GM12892 (cell line): Measurements from ENCODE around the gene KLHDC8A.
A peak's percentile ranks its signal among the peaks of the same experiment; 100 is the strongest.

Experiments used
- DNase-seq: peaks from one replicate; pipeline ENCODE4 v3.0.0; 2011; ENCODE audit not compliant: insufficient read length
- FAIRE-seq: peaks from 2 replicates; lab custom pipeline; 2011; peaks lifted over from hg19 to GRCh38; lab: Jason Lieb, UNC
- POLR2A ChIP-seq: IDR thresholded peaks from 2 replicates; pipeline ENCODE4 v1.6.1; 2011; ENCODE audit warnings: low read depth, low read length, control low read depth
- POLR2AphosphoS5 ChIP-seq: IDR thresholded peaks from 2 replicates; pipeline ENCODE4 v1.6.1; 2011; ENCODE audit warnings: low read depth, low read length, control low read depth
- TAF1 ChIP-seq: IDR thresholded peaks from 2 replicates; pipeline ENCODE4 v1.6.1; 2011; ENCODE audit warnings: low read depth, mild to moderate bottlenecking, control low read depth, low read length, borderline replicate concordance

Gene KLHDC8A

DNA sequence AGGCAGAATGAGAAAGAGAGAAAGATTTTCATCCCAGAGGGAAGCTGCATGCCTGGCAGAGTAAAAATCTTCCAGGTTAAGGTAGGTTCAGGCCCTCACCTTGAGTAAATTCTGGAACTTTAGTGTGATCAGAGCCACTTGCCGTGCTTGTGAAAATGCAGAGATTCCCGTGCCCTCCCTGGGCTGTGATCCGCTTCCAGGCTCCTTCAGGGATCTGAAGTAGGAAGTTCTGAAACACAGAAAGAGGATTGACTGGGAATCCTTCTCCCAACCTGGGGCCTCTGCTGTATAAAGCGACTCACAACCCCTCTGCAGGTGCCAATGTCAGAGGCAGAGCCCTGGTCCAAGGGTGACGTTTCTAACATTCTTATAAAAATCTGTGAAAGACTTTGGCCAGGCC, 61.8 kb downstream of the KLHDC8A start:
- DNase-seq = no peak
- FAIRE-seq = no peak
- TF ChIP-seq TAF1 (no peak), POLR2AphosphoS5 (no peak), POLR2A (no peak)

DNA sequence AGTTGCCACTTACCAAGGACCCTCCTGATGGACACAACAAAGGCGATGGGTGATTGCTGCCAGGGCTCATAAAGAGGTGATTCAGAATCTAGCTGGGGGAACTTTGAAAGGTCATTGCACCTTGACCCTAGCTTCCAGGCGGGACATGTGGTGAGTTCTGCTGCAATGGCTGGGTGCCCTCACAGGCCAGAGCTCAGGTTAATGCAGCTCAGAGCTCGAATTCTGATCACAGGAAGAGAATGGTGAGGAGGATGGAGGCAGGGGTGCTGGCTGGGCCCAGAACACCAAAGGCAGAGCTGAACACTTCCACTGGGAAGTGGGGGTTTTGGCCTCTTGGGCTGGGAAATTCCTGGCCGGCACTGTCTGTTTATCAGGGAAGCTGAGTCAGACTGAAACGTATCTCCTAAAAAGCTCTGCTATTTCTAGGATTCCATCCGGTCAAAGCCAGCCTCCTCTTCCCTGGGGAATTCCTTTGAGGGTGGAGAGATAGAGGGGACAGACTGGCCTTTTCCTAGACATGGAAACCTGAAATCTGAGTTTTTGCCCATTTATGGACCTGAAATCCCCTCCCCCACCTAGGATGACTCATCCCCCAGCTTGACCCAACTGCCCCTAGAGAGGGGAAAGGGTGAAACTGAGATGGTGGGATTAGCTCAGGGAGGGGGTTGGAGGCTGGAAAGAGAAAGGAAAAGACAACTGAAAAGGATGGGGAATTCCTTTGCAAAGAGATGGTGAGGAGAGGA, 62.4 kb downstream of the KLHDC8A start:
- DNase-seq (no peak), FAIRE-seq (peak; percentile 17)
- TF ChIP-seq POLR2A = no peak
- no peak for TF ChIP-seq TAF1
- TF ChIP-seq POLR2AphosphoS5 = no peak

DNA sequence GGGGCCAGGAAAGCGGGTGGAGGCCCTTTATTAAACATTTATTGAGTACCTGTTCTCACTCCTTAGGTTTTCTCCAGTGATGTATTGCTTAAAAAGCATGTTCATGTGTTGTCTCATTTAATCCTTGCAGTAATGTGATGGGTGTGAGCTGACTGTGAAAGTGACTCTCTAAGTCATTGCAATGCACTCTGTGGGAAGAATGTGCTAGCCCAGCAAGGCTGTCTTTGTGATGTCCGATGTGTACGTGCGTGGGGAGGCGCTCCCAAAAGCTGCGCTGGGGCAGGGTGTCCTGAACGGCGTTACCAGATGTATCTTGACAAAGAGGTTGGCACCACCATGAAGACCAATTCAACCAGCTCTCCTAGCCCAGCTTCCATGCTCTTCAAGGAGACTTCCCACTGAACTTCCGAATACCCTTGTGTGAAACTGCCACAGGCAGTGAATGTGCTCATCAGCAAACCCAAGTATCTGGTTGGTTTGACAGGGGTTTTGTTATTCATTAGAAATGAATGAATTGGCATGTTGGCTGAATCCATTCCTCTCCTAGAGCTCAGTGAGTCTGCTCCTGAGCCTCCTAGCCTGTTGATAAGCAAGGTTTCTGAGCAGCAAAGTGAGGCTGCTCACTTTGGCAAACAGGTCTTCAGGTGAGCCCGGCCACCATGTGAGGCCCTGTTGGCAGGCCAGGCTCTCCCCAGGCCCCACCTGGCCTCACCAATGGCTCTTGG, 63.2 kb downstream of the KLHDC8A start:
- TF ChIP-seq POLR2AphosphoS5 = no peak
- no peak for TF ChIP-seq TAF1
- no peak for TF ChIP-seq POLR2A
- FAIRE-seq (no peak), DNase-seq (no peak)

DNA sequence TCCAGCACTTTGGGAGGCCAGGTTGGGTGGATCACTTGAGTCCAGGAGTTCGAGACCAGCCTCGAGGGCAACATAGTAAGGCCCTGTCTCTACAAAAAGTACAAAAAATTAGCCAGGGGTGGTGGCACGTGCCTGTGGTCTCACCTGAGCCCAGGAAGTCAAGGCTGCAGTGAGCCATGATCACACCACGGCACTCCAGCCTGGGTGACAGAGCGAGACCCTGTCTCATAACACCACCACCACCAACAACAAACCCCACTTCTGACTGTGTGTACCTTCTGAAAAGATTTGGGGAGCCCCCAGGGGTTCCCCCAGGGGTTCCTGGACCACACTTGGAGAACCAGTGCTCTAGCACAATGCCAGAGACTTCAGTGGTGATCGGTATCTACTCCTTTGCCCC, 65.1 kb downstream of the KLHDC8A start:
- no peak for DNase-seq
- FAIRE-seq = no peak
- TF ChIP-seq TAF1 (no peak), POLR2AphosphoS5 (no peak)

DNA sequence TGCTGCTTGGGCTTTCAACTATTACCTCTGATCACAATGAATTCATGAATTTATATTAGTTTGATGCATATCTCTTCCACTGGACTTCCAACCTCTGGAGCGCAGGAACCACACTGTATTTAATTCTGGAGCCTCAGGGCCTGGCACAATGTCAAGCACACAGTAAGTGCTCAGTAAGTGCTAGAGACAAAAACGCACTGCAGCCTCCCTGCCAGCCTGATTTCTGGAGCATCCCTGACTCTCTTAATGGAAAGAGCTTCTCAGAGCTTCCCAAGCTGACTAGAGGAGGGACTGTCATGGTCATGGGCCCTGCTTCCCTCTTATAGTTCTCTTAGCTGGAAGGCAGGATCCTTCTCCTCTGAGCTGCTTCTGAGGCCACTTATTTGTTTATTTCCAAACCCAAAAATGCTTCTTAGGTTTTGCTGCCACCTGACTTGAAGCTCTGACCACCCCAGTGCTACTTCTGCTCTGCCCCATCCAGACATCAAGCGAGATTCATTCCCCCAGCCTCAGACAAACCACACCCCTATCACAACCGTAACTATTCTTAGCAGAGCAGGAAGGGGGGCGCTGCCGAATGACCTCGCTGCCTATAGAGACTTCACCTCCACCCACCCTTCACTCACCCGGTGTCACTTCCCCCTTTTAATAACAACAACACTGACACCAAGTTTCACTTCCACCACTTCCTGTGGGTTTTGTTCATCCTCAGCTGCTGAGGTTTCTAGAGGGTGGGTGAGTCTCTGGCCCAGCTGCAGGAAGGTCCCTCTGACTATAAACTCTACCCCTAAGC, 68.8 kb downstream of the KLHDC8A start:
- DNase-seq (peak; percentile 77), FAIRE-seq (peak; percentile 94)
- TF ChIP-seq POLR2A = no peak
- TF ChIP-seq POLR2AphosphoS5 = peak; percentile 52; the same call in 1 of the 2 replicates

DNA sequence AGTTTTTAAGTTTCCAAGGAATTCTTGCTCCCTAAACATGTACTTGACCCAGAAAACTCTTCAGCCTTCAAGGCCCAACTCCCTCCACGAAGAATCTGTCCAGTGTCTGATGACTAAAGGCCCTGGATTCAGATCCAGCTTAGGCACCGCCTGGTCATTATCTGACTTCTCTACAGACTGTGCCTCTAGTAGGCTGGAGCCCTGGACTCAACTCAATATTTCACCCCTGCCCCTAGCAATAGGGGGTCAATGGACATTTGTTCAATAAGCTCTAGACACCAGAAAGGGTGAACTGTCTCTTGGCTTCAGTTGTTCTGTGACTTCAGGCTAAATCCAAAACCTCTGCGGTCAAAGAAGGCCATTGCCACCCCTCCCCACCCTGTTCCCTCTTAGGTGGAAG, 69.6 kb downstream of the KLHDC8A start:
- TF ChIP-seq TAF1 (no peak), POLR2AphosphoS5 (no peak), POLR2A (no peak)
- FAIRE-seq = no peak
- DNase-seq = no peak

DNA sequence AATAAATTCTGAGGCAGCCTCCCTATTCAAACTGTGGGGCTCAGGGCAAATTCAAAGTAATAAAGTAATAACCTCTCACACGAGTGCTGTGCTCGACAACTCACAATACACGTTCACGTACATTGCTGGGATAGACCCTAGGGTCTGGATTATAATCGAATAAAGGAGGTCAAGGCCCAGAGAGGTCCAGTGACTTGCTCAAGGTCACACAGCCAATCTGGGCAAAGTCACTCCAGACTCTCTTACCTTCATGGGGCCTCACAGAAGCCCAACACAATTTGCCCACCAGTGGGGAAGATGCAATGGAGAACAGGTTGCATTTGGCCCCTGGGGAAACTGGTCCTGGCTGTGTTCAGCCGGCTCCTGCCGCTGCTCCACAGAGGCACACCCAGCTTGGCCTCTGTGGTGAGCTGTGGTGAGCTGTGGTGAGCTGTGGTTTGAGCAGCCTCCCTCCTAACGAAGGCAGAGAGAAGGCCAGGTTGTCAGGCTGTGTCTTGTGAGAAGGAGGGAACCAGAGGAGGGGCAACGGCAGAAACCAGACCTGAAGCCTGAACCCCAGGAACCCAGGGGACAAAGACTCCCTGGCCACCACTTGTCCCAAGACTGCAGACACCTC, 70.3 kb downstream of the KLHDC8A start:
- FAIRE-seq (peak; percentile 89), DNase-seq (peak; percentile 58)
- TF ChIP-seq POLR2AphosphoS5 (no peak), TAF1 (no peak), POLR2A (no peak)
